Activated T-cell treated with anti-CD3 and anti-CD28 coated beads, Interleukin-2, amount 50 U/mL, for 4 hours (primary cell): ENCODE measurements around the gene TP53AIP1. TPM values are rescaled to one million over a fixed set of nuclear protein-coding genes. Genes with fewer than 3 reads are reported as not detected.

Experiments used
- ATAC-seq, 2 donors: fragments of 200-7000 bp; cut with Tn5 transposase; one replicate each; pipeline ENCODE4 v1.10.0; 2021
- DNase-seq: peaks from one replicate; pipeline ENCODE4 v3.0.0-alpha.2; 2020
- H3K27me3 Mint-ChIP-seq: one replicate; pipeline ENCODE4 v1.8.0; 2021; ENCODE audit warnings: low read depth, mixed read lengths
- H3K36me3 Mint-ChIP-seq: one replicate; pipeline ENCODE4 v1.8.0; 2022; ENCODE audit warnings: mixed read lengths; ENCODE audit not compliant: insufficient read depth
- H3K4me1 Mint-ChIP-seq: one replicate; pipeline ENCODE4 v1.8.0; 2021; ENCODE audit warnings: low read depth, mixed read lengths
- H3K4me3 Mint-ChIP-seq: one replicate; pipeline ENCODE4 v1.8.0; 2021; ENCODE audit warnings: mild to moderate bottlenecking, moderate library complexity, mixed read lengths
- H3K9me3 Mint-ChIP-seq: one replicate; pipeline ENCODE4 v1.8.0; 2021; ENCODE audit warnings: mixed read lengths
- total RNA-seq, 3 donors: library from RNA; stranded (reverse); gene quantifications; one replicate each; pipeline ENCODE4 v1.2.1, GENCODE V29; 2021

The TP53AIP1 gene
- total RNA-seq: not detected

- Mint-ChIP-seq H3K4me3 (no peak within 1 kb of the TSS), H3K27me3 (peaks cover 9% of the 10 kb centered on the region), H3K36me3 (no peaks in the 10 kb centered on the region), H3K9me3 (no peaks in the 10 kb centered on the region), H3K4me1 (no peaks in the 10 kb centered on the region)
- DNase-seq: no peak
- ATAC-seq: no peak
Measured at GRCh38 chr11:128942817-128943427, at the start of gene TP53AIP1. TP53AIP1 (minus strand) TSS chr11:128942871; CDS start chr11:128937818, 5,053 bp downstream.

GRCh38 chr11:128988242-128988970 is 45.7 kb upstream of the TP53AIP1 start:
- H3K36me3 Mint-ChIP-seq: peaks cover 4% of the 10 kb centered on the region
- H3K27me3 Mint-ChIP-seq: peaks cover 2% of the 10 kb centered on the region

GRCh38 chr11:128985880-128986279 is 43.2 kb upstream of the TP53AIP1 start:
- ATAC-seq: no peak
- Mint-ChIP-seq H3K4me3 (no peak overlapping the region), H3K9me3 (peaks cover 7% of the 10 kb centered on the region), H3K27me3 (peaks cover 2% of the 10 kb centered on the region), H3K4me1 (peaks cover 3% of the 10 kb centered on the region), H3K36me3 (peaks cover 7% of the 10 kb centered on the region)
- DNase-seq: no peak

More at GRCh38 chr11:128988242-128988970, 45.7 kb upstream of the TP53AIP1 start:
- H3K4me1 Mint-ChIP-seq: peaks cover 3% of the 10 kb centered on the region
- H3K4me3 Mint-ChIP-seq: no peak overlapping the region
- H3K9me3 Mint-ChIP-seq: peaks cover 7% of the 10 kb centered on the region
- no peak for DNase-seq
- ATAC-seq: no peak

- no peak for DNase-seq
- Mint-ChIP-seq H3K4me3 (no peak overlapping the region), H3K27me3 (peaks cover 2% of the 10 kb centered on the region)
Measured at GRCh38 chr11:128983023-128983422, 40.4 kb upstream of the TP53AIP1 start.

GRCh38 chr11:128981254-128981653 is 38.6 kb upstream of the TP53AIP1 start:
- H3K27me3 Mint-ChIP-seq: no peaks in the 10 kb centered on the region
- ATAC-seq (no peak), DNase-seq (no peak)
- H3K9me3 Mint-ChIP-seq: no peaks in the 10 kb centered on the region
- no peak overlapping the region for H3K4me3 Mint-ChIP-seq
- peaks cover 3% of the 10 kb centered on the region for H3K4me1 Mint-ChIP-seq
- H3K36me3 Mint-ChIP-seq: peaks cover 9% of the 10 kb centered on the region

More at GRCh38 chr11:128983023-128983422, 40.4 kb upstream of the TP53AIP1 start:
- ATAC-seq: no peak
- no peaks in the 10 kb centered on the region for H3K9me3 Mint-ChIP-seq
- peaks cover 8% of the 10 kb centered on the region for H3K36me3 Mint-ChIP-seq
- peaks cover 3% of the 10 kb centered on the region for H3K4me1 Mint-ChIP-seq

GRCh38 chr11:128970598-128971190 is 28.0 kb upstream of the TP53AIP1 start:
- no peak for ATAC-seq
- H3K4me3 Mint-ChIP-seq: no peak overlapping the region
- no peaks in the 10 kb centered on the region for H3K9me3 Mint-ChIP-seq
- H3K27me3 Mint-ChIP-seq: no peaks in the 10 kb centered on the region
- peaks cover 14% of the 10 kb centered on the region for H3K36me3 Mint-ChIP-seq
- H3K4me1 Mint-ChIP-seq: peaks cover 9% of the 10 kb centered on the region
- DNase-seq: no peak

GRCh38 chr11:128968916-128969315 is 26.2 kb upstream of the TP53AIP1 start:
- H3K27me3 Mint-ChIP-seq: no peaks in the 10 kb centered on the region
- DNase-seq (no peak), ATAC-seq (no peak)
- peaks cover 14% of the 10 kb centered on the region for H3K36me3 Mint-ChIP-seq
- peaks cover 26% of the 10 kb centered on the region for H3K4me1 Mint-ChIP-seq
- H3K9me3 Mint-ChIP-seq: no peaks in the 10 kb centered on the region
- H3K4me3 Mint-ChIP-seq: no peak overlapping the region

GRCh38 chr11:128967578-128967977 is 24.9 kb upstream of the TP53AIP1 start:
- Mint-ChIP-seq H3K4me1 (peaks cover 30% of the 10 kb centered on the region), H3K4me3 (no peak overlapping the region), H3K27me3 (no peaks in the 10 kb centered on the region), H3K9me3 (no peaks in the 10 kb centered on the region), H3K36me3 (peaks cover 9% of the 10 kb centered on the region)
- DNase-seq (no peak), ATAC-seq (no peak)

GRCh38 chr11:128965485-128965884 is 22.8 kb upstream of the TP53AIP1 start:
- DNase-seq: no peak
- H3K4me1 Mint-ChIP-seq: peaks cover 27% of the 10 kb centered on the region

GRCh38 chr11:128964463-128964930 is 21.8 kb upstream of the TP53AIP1 start:
- Mint-ChIP-seq H3K27me3 (no peaks in the 10 kb centered on the region), H3K4me3 (no peak overlapping the region), H3K9me3 (no peaks in the 10 kb centered on the region), H3K4me1 (peaks cover 23% of the 10 kb centered on the region), H3K36me3 (no peaks in the 10 kb centered on the region)
- DNase-seq (no peak), ATAC-seq (no peak)

More at GRCh38 chr11:128965485-128965884, 22.8 kb upstream of the TP53AIP1 start:
- H3K36me3 Mint-ChIP-seq: peaks cover 3% of the 10 kb centered on the region
- H3K9me3 Mint-ChIP-seq: no peaks in the 10 kb centered on the region
- ATAC-seq: peak; percentile 53 to 73
- no peaks in the 10 kb centered on the region for H3K27me3 Mint-ChIP-seq
- no peak overlapping the region for H3K4me3 Mint-ChIP-seq

- no peaks in the 10 kb centered on the region for H3K36me3 Mint-ChIP-seq
- no peaks in the 10 kb centered on the region for H3K27me3 Mint-ChIP-seq
- no peaks in the 10 kb centered on the region for H3K9me3 Mint-ChIP-seq
- peak in 1 of 2 donors; percentile 40 for ATAC-seq
- H3K4me1 Mint-ChIP-seq: peaks cover 23% of the 10 kb centered on the region
- H3K4me3 Mint-ChIP-seq: no peak overlapping the region
- DNase-seq: no peak
Measured at GRCh38 chr11:128963744-128964325, 21.2 kb upstream of the TP53AIP1 start.

- no peak for DNase-seq
- Mint-ChIP-seq H3K4me1 (peaks cover 23% of the 10 kb centered on the region), H3K9me3 (no peaks in the 10 kb centered on the region), H3K36me3 (no peaks in the 10 kb centered on the region), H3K4me3 (no peak overlapping the region), H3K27me3 (no peaks in the 10 kb centered on the region)
- no peak for ATAC-seq
Measured at GRCh38 chr11:128962896-128963295, 20.2 kb upstream of the TP53AIP1 start.

- H3K4me3 Mint-ChIP-seq: no peak overlapping the region
- H3K4me1 Mint-ChIP-seq: peaks cover 23% of the 10 kb centered on the region
- H3K9me3 Mint-ChIP-seq: no peaks in the 10 kb centered on the region
- ATAC-seq (no peak), DNase-seq (no peak)
- no peaks in the 10 kb centered on the region for H3K36me3 Mint-ChIP-seq
- H3K27me3 Mint-ChIP-seq: peaks cover 2% of the 10 kb centered on the region
Measured at GRCh38 chr11:128961645-128962044, 19.0 kb upstream of the TP53AIP1 start.

GRCh38 chr11:128957202-128957482 is 14.5 kb upstream of the TP53AIP1 start:
- Mint-ChIP-seq H3K36me3 (no peaks in the 10 kb centered on the region), H3K4me1 (no peaks in the 10 kb centered on the region), H3K9me3 (no peaks in the 10 kb centered on the region), H3K4me3 (no peak overlapping the region), H3K27me3 (peaks cover 5% of the 10 kb centered on the region)
- ATAC-seq (no peak), DNase-seq (no peak)
